IMR-90 (cell line): ENCODE measurements around the gene SCNN1B. TPM values are rescaled to one million over a fixed set of nuclear protein-coding genes. Genes with fewer than 3 reads are reported as not detected.

Experiments
- ATAC-seq: fragments of 200-7000 bp; cut with Tn5 transposase; 2 replicates; pipeline ENCODE4 v1.9.1; 2020; ENCODE audit warnings: low read depth, mild to moderate bottlenecking, moderate library complexity
- BruUV-seq: library from RNA; stranded (reverse); fragments of 400-500 nt; replicated peaks from 2 replicates; lab custom pipeline; 2021; lab: Mats Ljungman, UMichigan
- CTCF ChIA-PET: fragments of 300-600 bp; formaldehyde crosslinking; extraction: SDS; loops from one replicate; lab custom pipeline; 2021; ENCODE audit warnings: antibody characterized with exemption; lab: Yijun Ruan, JAX
- POLR2A ChIA-PET: fragments of 300-600 bp; sonication (Branson Sonifier 250); formaldehyde crosslinking; loops from one replicate; lab custom pipeline; 2022; ENCODE audit warnings: antibody characterized with exemption; ENCODE audit not compliant: unreplicated experiment; lab: Charles Lee
- DNase-seq: peaks from one replicate; pipeline ENCODE4 v3.0.0; 2013
- H2AFZ ChIP-seq: replicated peaks from 2 replicates; pipeline ENCODE3; 2013; ENCODE audit warnings: low read length, mild to moderate bottlenecking; ENCODE audit not compliant: poor library complexity
- H2AK5ac ChIP-seq: 2 replicates; pipeline ENCODE4 v1.6.1; 2013; ENCODE audit warnings: low read depth, low read length, inconsistent platforms
- H2AK9ac ChIP-seq: replicated peaks from 2 replicates; pipeline ENCODE3; 2013; ENCODE audit warnings: mild to moderate bottlenecking, low read depth, low read length, moderate library complexity; ENCODE audit not compliant: poor library complexity
- H2BK120ac ChIP-seq: 2 replicates; pipeline ENCODE4 v1.6.1; 2013; ENCODE audit warnings: low read depth, low read length, inconsistent platforms
- H2BK15ac ChIP-seq: 3 replicates; pipeline ENCODE4 v1.6.1; 2013; ENCODE audit warnings: low read depth, low read length, inconsistent platforms
- H2BK20ac ChIP-seq: 2 replicates; pipeline ENCODE4 v1.6.1; 2013; ENCODE audit warnings: low read depth, mild to moderate bottlenecking, inconsistent platforms, low read length, moderate library complexity
- H2BK5ac ChIP-seq: 2 replicates; pipeline ENCODE4 v1.6.1; 2013; ENCODE audit warnings: mild to moderate bottlenecking, low read depth, low read length, inconsistent platforms; ENCODE audit not compliant: poor library complexity, severe bottlenecking
- H3K14ac ChIP-seq: replicated peaks from 2 replicates; pipeline ENCODE4 v1.6.1; 2013; ENCODE audit warnings: low read depth, low read length, inconsistent platforms
- H3K18ac ChIP-seq: 2 replicates; pipeline ENCODE4 v1.6.1; 2013; ENCODE audit warnings: low read depth, low read length, control low read depth
- H3K23ac ChIP-seq: 2 replicates; pipeline ENCODE4 v1.6.1; 2013; ENCODE audit warnings: low read depth, low read length, inconsistent platforms
- H3K27ac ChIP-seq: 2 replicates; pipeline ENCODE4 v1.5.1; 2013; ENCODE audit warnings: mild to moderate bottlenecking, control low read depth, low read length; ENCODE audit not compliant: insufficient read depth
- H3K27me3 ChIP-seq: 2 replicates; pipeline ENCODE4 v1.6.1; 2013; ENCODE audit warnings: low read length; ENCODE audit not compliant: control insufficient read depth, insufficient read depth
- H3K36me3 ChIP-seq: 2 replicates; pipeline ENCODE4 v1.6.1; 2013; ENCODE audit warnings: low read length, mixed read lengths; ENCODE audit not compliant: control insufficient read depth, insufficient read depth
- H3K4ac ChIP-seq: 2 replicates; pipeline ENCODE4 v1.6.1; 2013; ENCODE audit warnings: low read depth, low read length, inconsistent platforms
- H3K4me1 ChIP-seq: 2 replicates; pipeline ENCODE4 v1.6.1; 2013; ENCODE audit warnings: low read length, mixed read lengths; ENCODE audit not compliant: control insufficient read depth, insufficient read depth
- H3K4me2 ChIP-seq: 2 replicates; pipeline ENCODE4 v1.6.1; 2013; ENCODE audit warnings: low read depth, mild to moderate bottlenecking, control low read depth, low read length, moderate library complexity
- H3K4me3 ChIP-seq: 2 replicates; pipeline ENCODE4 v1.5.1; 2013; ENCODE audit warnings: low read depth, mild to moderate bottlenecking, control low read depth, low read length, moderate library complexity; ENCODE audit not compliant: insufficient read depth
- H3K56ac ChIP-seq: 2 replicates; pipeline ENCODE4 v1.6.1; 2013; ENCODE audit warnings: low read length, inconsistent platforms; ENCODE audit not compliant: insufficient read depth; ENCODE audit errors: extremely low read depth
- H3K79me1 ChIP-seq, 2 experiments: 2 replicates each; pipeline ENCODE4 v1.6.1; 2013; ENCODE audit warnings: low read length in 2 of 2, inconsistent platforms in 1 of 2, low read depth in 1 of 2
- H3K9ac ChIP-seq: 2 replicates; pipeline ENCODE4 v1.6.1; 2013; ENCODE audit warnings: low read depth, low read length, control low read depth
- H3K9me1 ChIP-seq: 2 replicates; pipeline ENCODE4 v1.6.1; 2013; ENCODE audit warnings: low read length, inconsistent platforms; ENCODE audit not compliant: insufficient read depth
- H3K9me3 ChIP-seq: 2 replicates; pipeline ENCODE4 v1.6.1; 2013; ENCODE audit warnings: low read length; ENCODE audit not compliant: control insufficient read depth, insufficient read depth
- H4K20me1 ChIP-seq: 2 replicates; pipeline ENCODE4 v1.6.1; 2013; ENCODE audit warnings: low read length, inconsistent platforms; ENCODE audit not compliant: insufficient read depth
- H4K5ac ChIP-seq: 2 replicates; pipeline ENCODE4 v1.6.1; 2013; ENCODE audit warnings: mild to moderate bottlenecking, low read depth, low read length, control low read depth
- H4K8ac ChIP-seq, 2 experiments: 2 replicates each; pipeline ENCODE4 v1.6.1; 2013; ENCODE audit warnings: low read depth in 2 of 2, low read length in 2 of 2, control low read depth in 1 of 2, inconsistent platforms in 1 of 2
- H4K91ac ChIP-seq: 2 replicates; pipeline ENCODE4 v1.6.1; 2013; ENCODE audit warnings: low read depth, low read length, inconsistent platforms; ENCODE audit not compliant: insufficient read depth
- CEBPB ChIP-seq: IDR thresholded peaks from 2 replicates; pipeline ENCODE4 v1.6.1; 2012; ENCODE audit warnings: low read depth, low read length, improper control_type of control experiment
- CHD1 ChIP-seq: IDR thresholded peaks from 2 replicates; pipeline ENCODE4 v1.6.1; 2012; ENCODE audit warnings: low read depth, low read length, improper control_type of control experiment
- FOS ChIP-seq: fragments of 150-350 bp; IDR thresholded peaks from 2 replicates; pipeline ENCODE4 v1.6.1; 2016; ENCODE audit warnings: low read depth, low read length
- MAZ ChIP-seq: IDR thresholded peaks from 2 replicates; pipeline ENCODE4 v1.6.1; 2012; ENCODE audit warnings: low read depth, mild to moderate bottlenecking, low read length, improper control_type of control experiment, moderate library complexity, borderline replicate concordance
- NFE2L2 ChIP-seq: fragments of 150-350 bp; IDR thresholded peaks from 2 replicates; pipeline ENCODE4 v1.6.1; 2016; ENCODE audit warnings: low read depth, mild to moderate bottlenecking, low read length
- RCOR1 ChIP-seq: IDR thresholded peaks from 2 replicates; pipeline ENCODE4 v1.6.1; 2012; ENCODE audit warnings: mild to moderate bottlenecking, low read length, improper control_type of control experiment; ENCODE audit not compliant: insufficient replicate concordance
- WGBS, 2 experiments: methylation state at CpG; one replicate each; pipeline versions ENCODE4 v1.1.5 to v1.1.7; 2013; ENCODE audit warnings: missing lambda C conversion rate in 2 of 2; ENCODE audit not compliant: insufficient read length in 1 of 2; ENCODE audit errors: extremely low coverage in 2 of 2; 5-methylcytosine and 5-hydroxymethylcytosine counted together
- dilution Hi-C: fragments of 300-500 bp; cut with HindIII; formaldehyde crosslinking; loops from one replicate; pipeline ENCODE4 v1.14.3; 2018; ENCODE audit warnings: low sequenced_read_pairs; ENCODE audit not compliant: unreplicated experiment
- in situ Hi-C: fragments of 300-500 bp; cut with MboI; formaldehyde crosslinking; loops from 3 replicates; pipeline ENCODE4 v1.14.3; 2019; ENCODE audit warnings: low sequenced_read_pairs, inconsistent platforms, mixed read lengths
- intact Hi-C: fragments of 100-400 bp; cut with micrococcal nuclease; formaldehyde crosslinking; loops from 2 replicates; pipeline ENCODE4 v1.10.0; 2022
- polyA plus RNA-seq, 3 experiments: library from polyadenylated mRNA; depleted of rRNA; stranded (reverse); fragments of >200 nt; gene quantifications; 2 replicates each; pipeline ENCODE4 v1.2.3, GENCODE V29; 2012; ENCODE audit warnings: low replicate concordance in 1 of 3
- total RNA-seq: library from RNA; depleted of rRNA; stranded (reverse); fragments of >200 nt; gene quantifications from 2 replicates; pipeline ENCODE4 v1.2.3, GENCODE V29; 2012
- TF ChIP-seq, protein P1 (sequence below): fragments of 150-350 bp; IDR thresholded peaks from 2 replicates; pipeline ENCODE4 v1.6.1; 2016; ENCODE audit warnings: low read depth, mild to moderate bottlenecking, low read length, moderate library complexity, borderline replicate concordance

Gene SCNN1B
- total and polyA plus RNA-seq, 2 of the 4 experiments (the other 2 are of a cell fraction), result not detected

DNA sequence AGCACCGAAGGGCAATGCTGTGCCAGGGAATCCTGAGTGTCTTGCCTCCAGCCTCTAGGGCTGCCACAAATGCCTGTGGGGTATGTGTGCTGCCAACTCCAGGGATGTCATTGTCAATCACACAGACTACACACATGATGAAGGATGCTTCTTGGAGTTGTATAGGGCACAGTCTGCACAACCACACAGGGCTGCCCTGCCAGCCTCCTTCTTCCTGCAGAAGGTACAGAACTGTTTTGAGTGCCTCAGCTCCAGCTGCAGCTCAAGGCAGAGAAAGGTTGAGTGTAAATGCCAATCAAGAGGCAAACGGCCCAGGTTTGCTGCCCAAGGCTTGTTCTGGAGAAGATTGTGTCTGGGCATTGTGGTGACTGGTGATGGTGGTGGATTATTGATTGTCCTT, 15.6 kb downstream of the SCNN1B start:
- Histone ChIP-seq H3K27ac (no peak overlapping the region), H4K8ac (no peak overlapping the region), H4K91ac (no peak overlapping the region), H3K56ac (no peak overlapping the region), H3K36me3 (no peaks in the 10 kb centered on the region), H3K23ac (no peak overlapping the region), H3K14ac (no peak overlapping the region), H3K18ac (no peak overlapping the region), H2AK9ac (no peak overlapping the region), H3K9me1 (no peaks in the 10 kb centered on the region), H2AK5ac (no peak overlapping the region), H2AFZ (no peak overlapping the region), H2BK120ac (no peak overlapping the region), H4K5ac (no peak overlapping the region), H3K9me3 (no peaks in the 10 kb centered on the region; the same call in 1 of the 2 replicates), H2BK15ac (no peak overlapping the region), H3K27me3 (no peaks in the 10 kb centered on the region), H2BK20ac (no peak overlapping the region), H3K9ac (no peak overlapping the region), H2BK5ac (no peak overlapping the region), H4K20me1 (no peaks in the 10 kb centered on the region), H3K4ac (no peak overlapping the region), H3K4me1 (no peaks in the 10 kb centered on the region), H3K79me1 (no peaks in the 10 kb centered on the region), H3K4me3 (no peak overlapping the region), H3K4me2 (no peak overlapping the region)
- no peak for DNase-seq
- POLR2A ChIA-PET, result no interaction called here
- in situ Hi-C loops, result no loop called here
- TF ChIP-seq RCOR1, result no peak
- TF ChIP-seq MAZ, result no peak
- no peak for TF ChIP-seq FOS
- no peak for TF ChIP-seq CEBPB
- TF ChIP-seq NFE2L2, result no peak
- TF ChIP-seq, protein P1, sequence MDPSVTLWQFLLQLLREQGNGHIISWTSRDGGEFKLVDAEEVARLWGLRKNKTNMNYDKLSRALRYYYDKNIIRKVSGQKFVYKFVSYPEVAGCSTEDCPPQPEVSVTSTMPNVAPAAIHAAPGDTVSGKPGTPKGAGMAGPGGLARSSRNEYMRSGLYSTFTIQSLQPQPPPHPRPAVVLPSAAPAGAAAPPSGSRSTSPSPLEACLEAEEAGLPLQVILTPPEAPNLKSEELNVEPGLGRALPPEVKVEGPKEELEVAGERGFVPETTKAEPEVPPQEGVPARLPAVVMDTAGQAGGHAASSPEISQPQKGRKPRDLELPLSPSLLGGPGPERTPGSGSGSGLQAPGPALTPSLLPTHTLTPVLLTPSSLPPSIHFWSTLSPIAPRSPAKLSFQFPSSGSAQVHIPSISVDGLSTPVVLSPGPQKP, result no peak
- TF ChIP-seq CHD1, result no peak
- no TSS peak for BruUV-seq
- 0% methylated on average over 1 of the region's 2 CpGs; no CpG with 5 or more reads in 1 of the 2 experiments for WGBS, 2 experiments
- no peak for ATAC-seq
- dilution Hi-C loops, result no loop called here
- intact Hi-C loops, result no loop called here
- CTCF ChIA-PET, result no interaction called here
